Endodermal cell (in vitro differentiated cells): ENCODE results near the gene MRPL24. TPM values are rescaled to one million over a fixed set of nuclear protein-coding genes. Genes with fewer than 3 reads are reported as not detected.

ENCODE experiments used
- DNase-seq: peaks from one replicate; pipeline ENCODE4 v3.0.0-alpha.2; 2017
- H3K27ac ChIP-seq: 2 replicates; pipeline ENCODE4 v1.5.1; 2013; ENCODE audit warnings: mild to moderate bottlenecking, low read depth, low read length, moderate library complexity
- H3K27me3 ChIP-seq: 2 replicates; pipeline ENCODE4 v1.6.1; 2013; ENCODE audit warnings: mild to moderate bottlenecking, low read length, moderate library complexity; ENCODE audit not compliant: insufficient read depth, control insufficient read depth, poor library complexity, severe bottlenecking
- H3K36me3 ChIP-seq: 2 replicates; pipeline ENCODE4 v1.7.0; 2013; ENCODE audit warnings: mild to moderate bottlenecking, low read length, moderate library complexity; ENCODE audit not compliant: control insufficient read depth, insufficient read depth
- H3K4me1 ChIP-seq: one replicate; pipeline ENCODE4 v1.7.0; 2013; ENCODE audit warnings: low read length; ENCODE audit not compliant: control insufficient read depth, insufficient read depth
- H3K4me3 ChIP-seq: 2 replicates; pipeline ENCODE4 v1.5.1; 2013; ENCODE audit warnings: mild to moderate bottlenecking, low read length, moderate library complexity
- H3K9ac ChIP-seq: 2 replicates; pipeline ENCODE4 v1.6.1; 2013; ENCODE audit warnings: mild to moderate bottlenecking, low read length, moderate library complexity; ENCODE audit not compliant: poor library complexity, severe bottlenecking; ENCODE audit errors: extremely low read depth
- H3K9me3 ChIP-seq: 2 replicates; pipeline ENCODE4 v1.6.1; 2013; ENCODE audit warnings: mild to moderate bottlenecking, low read length, moderate library complexity; ENCODE audit not compliant: control insufficient read depth
- H3K27ac Mint-ChIP-seq: 2 replicates; pipeline ENCODE4 v1.8.0; 2020; ENCODE audit warnings: mixed read lengths
- H3K27me3 Mint-ChIP-seq: 2 replicates; pipeline ENCODE4 v1.8.0; 2021; ENCODE audit warnings: mild to moderate bottlenecking, mixed read lengths; ENCODE audit not compliant: insufficient read depth
- H3K36me3 Mint-ChIP-seq: 2 replicates; pipeline ENCODE4 v1.8.0; 2020; ENCODE audit warnings: low read depth, mixed read lengths
- H3K4me1 Mint-ChIP-seq: 2 replicates; pipeline ENCODE4 v1.8.0; 2020; ENCODE audit warnings: mixed read lengths
- H3K4me3 Mint-ChIP-seq: 2 replicates; pipeline ENCODE4 v1.8.0; 2020; ENCODE audit warnings: mild to moderate bottlenecking, moderate library complexity, mixed read lengths
- H3K9me3 Mint-ChIP-seq: 2 replicates; pipeline ENCODE4 v1.8.0; 2020; ENCODE audit warnings: mild to moderate bottlenecking, mixed read lengths
- WGBS, 2 experiments: methylation state at CpG; one replicate each; pipeline versions ENCODE4 v1.1.5 to v1.1.7; 2013; ENCODE audit warnings: missing lambda C conversion rate in 2 of 2, mixed read lengths in 1 of 2; ENCODE audit not compliant: insufficient coverage in 1 of 2, insufficient read length in 1 of 2; 5-methylcytosine and 5-hydroxymethylcytosine counted together
- total RNA-seq, 2 donors: library from RNA; stranded (reverse); fragmentation: NEBNext Ultra II Directional in 1 of 2; extraction: Animal tissue kit (Norgen Biotek cat#: 25700) in 1 of 2; gene quantifications; 2 replicates in 1 of 2; 3 replicates in 1 of 2; pipeline ENCODE4 v1.2.1, GENCODE V29; 2021
- TF ChIP-seq, protein P1 (sequence below): fragments of 200-600 bp; sonication (generic); conservative IDR thresholded peaks from 2 replicates; pipeline ENCODE4 v1.5.0; 2021; ENCODE audit warnings: antibody characterized with exemption, mild to moderate bottlenecking

MRPL24 gene
- total RNA-seq, 2 donors from 2014 or later: 32.2 to 35.5 TPM

DNA sequence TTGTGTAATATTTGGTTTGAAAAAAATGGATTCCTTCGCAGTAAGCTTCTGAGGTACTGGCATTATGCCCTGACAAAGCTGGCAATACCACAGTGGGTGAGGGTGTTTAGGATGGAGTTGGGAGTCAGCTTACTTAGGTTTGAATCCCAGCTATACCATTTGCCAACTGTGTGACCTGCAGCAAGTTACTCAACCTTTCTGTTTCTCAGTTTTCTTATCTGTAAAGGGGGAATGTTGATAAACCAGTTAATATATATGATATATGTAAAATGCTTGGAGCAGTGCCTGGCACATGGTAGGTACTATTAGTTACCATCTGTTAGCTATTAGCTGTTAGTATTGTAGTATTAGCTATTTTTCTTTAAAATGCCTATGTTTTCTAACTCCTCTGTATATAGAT is 15.5 kb upstream of the MRPL24 start:
- Mint-ChIP-seq H3K9me3 (no peaks in the 10 kb centered on the region), H3K36me3 (no peaks in the 10 kb centered on the region), H3K27ac (no peak overlapping the region), H3K4me3 (no peak overlapping the region), H3K4me1 (peaks cover 12% of the 10 kb centered on the region), H3K27me3 (no peaks in the 10 kb centered on the region)
- H3K27me3 ChIP-seq: no peaks in the 10 kb centered on the region
- H3K4me3 ChIP-seq: no peak overlapping the region
- H3K4me1 ChIP-seq: peaks cover 12% of the 10 kb centered on the region
- H3K9me3 ChIP-seq: no peaks in the 10 kb centered on the region
- 93 to 100% methylated on average over 1 of the region's 1 CpG for WGBS, 2 experiments
- TF ChIP-seq, protein P1, sequence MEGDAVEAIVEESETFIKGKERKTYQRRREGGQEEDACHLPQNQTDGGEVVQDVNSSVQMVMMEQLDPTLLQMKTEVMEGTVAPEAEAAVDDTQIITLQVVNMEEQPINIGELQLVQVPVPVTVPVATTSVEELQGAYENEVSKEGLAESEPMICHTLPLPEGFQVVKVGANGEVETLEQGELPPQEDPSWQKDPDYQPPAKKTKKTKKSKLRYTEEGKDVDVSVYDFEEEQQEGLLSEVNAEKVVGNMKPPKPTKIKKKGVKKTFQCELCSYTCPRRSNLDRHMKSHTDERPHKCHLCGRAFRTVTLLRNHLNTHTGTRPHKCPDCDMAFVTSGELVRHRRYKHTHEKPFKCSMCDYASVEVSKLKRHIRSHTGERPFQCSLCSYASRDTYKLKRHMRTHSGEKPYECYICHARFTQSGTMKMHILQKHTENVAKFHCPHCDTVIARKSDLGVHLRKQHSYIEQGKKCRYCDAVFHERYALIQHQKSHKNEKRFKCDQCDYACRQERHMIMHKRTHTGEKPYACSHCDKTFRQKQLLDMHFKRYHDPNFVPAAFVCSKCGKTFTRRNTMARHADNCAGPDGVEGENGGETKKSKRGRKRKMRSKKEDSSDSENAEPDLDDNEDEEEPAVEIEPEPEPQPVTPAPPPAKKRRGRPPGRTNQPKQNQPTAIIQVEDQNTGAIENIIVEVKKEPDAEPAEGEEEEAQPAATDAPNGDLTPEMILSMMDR: no peak
- no peak overlapping the region for H3K9ac ChIP-seq
- no peak overlapping the region for H3K27ac ChIP-seq
- no peak for DNase-seq
- H3K36me3 ChIP-seq: peaks cover 4% of the 10 kb centered on the region

DNA sequence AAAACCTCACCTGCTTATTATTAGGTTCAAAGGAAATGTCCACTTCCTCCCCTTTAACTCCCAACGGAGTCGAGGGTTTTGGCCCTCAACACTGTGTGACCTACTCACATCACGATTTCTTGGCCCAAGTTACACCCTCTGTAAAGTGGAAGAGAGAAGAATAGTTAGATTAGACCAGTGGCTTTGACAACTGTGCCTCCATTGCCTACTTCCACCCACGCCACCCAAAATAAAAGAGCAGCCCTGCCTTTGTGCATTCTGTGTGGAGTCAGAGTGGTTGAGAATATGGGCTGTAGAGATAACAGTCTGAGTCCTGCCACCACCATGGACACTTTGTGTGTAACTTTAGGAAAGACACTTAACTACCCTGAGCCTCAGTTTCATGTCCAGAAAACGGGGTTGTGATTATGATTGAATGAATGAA is 14.7 kb upstream of the MRPL24 start:
- H3K9me3 ChIP-seq: no peaks in the 10 kb centered on the region
- H3K4me1 Mint-ChIP-seq: peaks cover 10% of the 10 kb centered on the region
- no peak overlapping the region for H3K4me3 Mint-ChIP-seq
- no peak overlapping the region for H3K4me3 ChIP-seq
- no peaks in the 10 kb centered on the region for H3K27me3 Mint-ChIP-seq
- 94% methylated on average over 5 of the region's 5 CpGs; no CpG with 5 or more reads in 1 of the 2 experiments for WGBS, 2 experiments
- H3K27ac ChIP-seq: no peak overlapping the region
- H3K9me3 Mint-ChIP-seq: no peaks in the 10 kb centered on the region
- TF ChIP-seq, protein P1: no peak
- peaks cover 12% of the 10 kb centered on the region for H3K4me1 ChIP-seq
- peaks cover 4% of the 10 kb centered on the region for H3K36me3 ChIP-seq
- no peaks in the 10 kb centered on the region for H3K27me3 ChIP-seq
- no peak overlapping the region for H3K9ac ChIP-seq
- no peak for DNase-seq
- H3K36me3 Mint-ChIP-seq: no peaks in the 10 kb centered on the region
- H3K27ac Mint-ChIP-seq: no peak overlapping the region

DNA sequence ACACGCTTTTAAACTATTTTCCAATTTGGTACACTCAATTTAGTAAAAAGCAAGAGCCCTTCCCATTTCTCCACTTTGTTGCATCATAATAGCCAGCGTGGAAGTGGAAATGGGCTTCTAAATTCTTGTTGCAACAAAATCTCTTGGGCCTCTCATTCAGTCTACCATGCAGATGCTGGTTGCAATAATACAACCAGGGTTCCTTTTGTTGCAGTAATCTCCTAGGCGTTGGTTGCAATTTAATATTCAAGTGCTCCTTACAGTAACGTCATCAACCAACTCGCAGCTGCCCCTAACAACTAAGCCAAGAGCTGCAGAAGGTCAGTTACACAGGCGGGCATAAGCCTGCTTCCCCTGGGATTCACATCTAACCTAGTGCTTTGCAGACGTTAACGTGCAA is 13.3 kb upstream of the MRPL24 start:
- Histone ChIP-seq H3K27me3 (no peaks in the 10 kb centered on the region), H3K9ac (no peak overlapping the region), H3K4me3 (no peak overlapping the region), H3K36me3 (peaks cover 12% of the 10 kb centered on the region), H3K27ac (no peak overlapping the region), H3K4me1 (peaks cover 11% of the 10 kb centered on the region), H3K9me3 (no peaks in the 10 kb centered on the region)
- Mint-ChIP-seq H3K4me3 (no peak overlapping the region), H3K27ac (no peak overlapping the region), H3K4me1 (peaks cover 15% of the 10 kb centered on the region), H3K27me3 (no peaks in the 10 kb centered on the region), H3K9me3 (no peaks in the 10 kb centered on the region), H3K36me3 (no peaks in the 10 kb centered on the region)
- TF ChIP-seq, protein P1: no peak
- no peak for DNase-seq
- WGBS, 2 experiments: 93 to 96% methylated on average over 7 to 8 of the region's 8 CpGs
